SK-N-SH (cell line): ENCODE measurements around the gene PRKCB. TPM values are rescaled to one million over a fixed set of nuclear protein-coding genes. Genes with fewer than 3 reads are reported as not detected.

ENCODE experiments used
- CTCF ChIA-PET: fragments of 300-600, 350-600 bp; formaldehyde crosslinking; extraction: SDS; loops from one replicate; lab custom pipeline; 2021; lab: Yijun Ruan, JAX
- POLR2A ChIA-PET: fragments of 350-600 bp; sonication (Branson Sonifier 250); formaldehyde crosslinking; extraction: SDS; loops from one replicate; lab custom pipeline; 2020; ENCODE audit warnings: antibody characterized with exemption, inconsistent platforms; lab: Yijun Ruan, JAX
- DNase-seq: peaks from one replicate; pipeline ENCODE4 v3.0.0; 2012
- H2AFZ ChIP-seq: fragments of 200-600 bp; sonication (generic); 2 replicates; pipeline ENCODE4 v1.8.1; 2016; ENCODE audit warnings: antibody characterized with exemption, mild to moderate bottlenecking, low read depth
- H3F3A ChIP-seq: fragments of 200-600 bp; sonication (generic); replicated peaks from 2 replicates; pipeline ENCODE3; 2016; ENCODE audit warnings: antibody characterized with exemption, mild to moderate bottlenecking; ENCODE audit not compliant: insufficient read depth
- H3K27ac ChIP-seq, 2 experiments: fragments of 200-500 bp in 1 of 2; fragments of 200-600 bp in 1 of 2; sonication (Bioruptor generic) in 1 of 2; sonication (generic), shearing (Covaris generic) in 1 of 2; 2 replicates each; pipeline versions ENCODE4 v1.5.1 to v1.6.1; 2014 to 2016; ENCODE audit warnings: low read depth in 2 of 2, inconsistent platforms in 1 of 2, low read length in 1 of 2, mild to moderate bottlenecking in 1 of 2, mixed read lengths in 1 of 2
- H3K27me3 ChIP-seq: fragments of 200-600 bp; sonication (generic), shearing (Covaris generic); 2 replicates; pipeline ENCODE4 v1.6.1; 2016; ENCODE audit warnings: mixed run types; ENCODE audit not compliant: insufficient read depth
- H3K36me3 ChIP-seq, 2 experiments: fragments of 200-500 bp in 1 of 2; fragments of 200-600 bp in 1 of 2; sonication (Bioruptor generic) in 1 of 2; sonication (generic) in 1 of 2; replicated peaks in 1 of 2; 2 replicates each; pipeline versions ENCODE3 to v1.5.1; 2014 to 2016; ENCODE audit warnings: low read length in 1 of 2, mild to moderate bottlenecking in 1 of 2; ENCODE audit not compliant: insufficient read depth in 2 of 2, control insufficient read depth in 1 of 2
- H3K4me1 ChIP-seq, 2 experiments: fragments of 200-500 bp in 1 of 2; fragments of 200-600 bp in 1 of 2; sonication (Bioruptor generic) in 1 of 2; sonication (generic), shearing (Covaris generic) in 1 of 2; 2 replicates each; pipeline versions ENCODE4 v1.5.1 to v1.6.1; 2014 to 2016; ENCODE audit warnings: low read depth in 1 of 2, low read length in 1 of 2, mixed run types in 1 of 2; ENCODE audit not compliant: insufficient read depth in 2 of 2, control insufficient read depth in 1 of 2
- H3K4me2 ChIP-seq: fragments of 200-600 bp; sonication (generic), shearing (Covaris generic); 2 replicates; pipeline ENCODE4 v1.6.1; 2017; ENCODE audit warnings: mixed run types
- H3K4me3 ChIP-seq, 2 experiments: fragments of 200-500 bp in 1 of 2; fragments of 200-600 bp in 1 of 2; sonication (Bioruptor generic) in 1 of 2; sonication (generic), shearing (Covaris generic) in 1 of 2; 2 replicates each; pipeline versions ENCODE4 v1.5.1 to v1.8.1; 2014 to 2016; ENCODE audit warnings: low read depth in 2 of 2, inconsistent platforms in 1 of 2, low read length in 1 of 2, mild to moderate bottlenecking in 1 of 2, mixed read lengths in 1 of 2, moderate library complexity in 1 of 2
- H3K79me2 ChIP-seq: fragments of 200-600 bp; sonication (generic); 2 replicates; pipeline ENCODE4 v1.8.1; 2017; ENCODE audit warnings: mild to moderate bottlenecking; ENCODE audit not compliant: insufficient read depth
- H3K9ac ChIP-seq: fragments of 200-600 bp; sonication (generic); 2 replicates; pipeline ENCODE4 v1.6.1; 2017; ENCODE audit warnings: mixed run types
- H3K9me2 ChIP-seq: fragments of 200-600 bp; sonication (generic); 2 replicates; pipeline ENCODE4 v1.6.1; 2017; ENCODE audit warnings: mixed run types
- H3K9me3 ChIP-seq: fragments of 200-600 bp; sonication (generic); 2 replicates; pipeline ENCODE4 v1.6.1; 2017; ENCODE audit warnings: mixed run types, mild to moderate bottlenecking, moderate library complexity
- H4K20me1 ChIP-seq: fragments of 200-600 bp; sonication (generic); 2 replicates; pipeline ENCODE4 v1.6.1; 2017; ENCODE audit warnings: mild to moderate bottlenecking, mixed run types; ENCODE audit not compliant: insufficient read depth
- CHD2 ChIP-seq: fragments of 150-350 bp; IDR thresholded peaks from 2 replicates; pipeline ENCODE4 v1.6.1; 2018; ENCODE audit warnings: low read length; ENCODE audit not compliant: partially characterized antibody
- ELF1 ChIP-seq: IDR thresholded peaks from 2 replicates; pipeline ENCODE4 v1.4.0; 2012
- EZH2phosphoT487 ChIP-seq: fragments of 200-600 bp; sonication (generic); IDR thresholded peaks from 2 replicates; pipeline ENCODE4 v1.6.1; 2017; ENCODE audit warnings: low read depth, mixed run types, mild to moderate bottlenecking, antibody characterized with exemption, moderate library complexity, borderline replicate concordance
- FOXJ3 ChIP-seq: sonication (generic); formaldehyde crosslinking; IDR thresholded peaks from 2 replicates; pipeline ENCODE4 v1.5.1; 2020; ENCODE audit warnings: mild to moderate bottlenecking, missing genetic modification reagents
- FOXM1 ChIP-seq: IDR thresholded peaks from 2 replicates; pipeline ENCODE4 v1.4.0; 2012; ENCODE audit warnings: low read depth, mild to moderate bottlenecking
- GABPA ChIP-seq: IDR thresholded peaks from 2 replicates; pipeline ENCODE4 v1.4.0; 2012; ENCODE audit warnings: low read depth, mild to moderate bottlenecking
- GATA2 ChIP-seq: sonication (generic); formaldehyde crosslinking; IDR thresholded peaks from 2 replicates; pipeline ENCODE4 v1.5.0; 2020; ENCODE audit warnings: mild to moderate bottlenecking, missing genetic modification reagents
- MEF2A ChIP-seq: IDR thresholded peaks from 2 replicates; pipeline ENCODE4 v1.4.0; 2012; ENCODE audit warnings: low read depth, borderline replicate concordance
- NFIC ChIP-seq: IDR thresholded peaks from 2 replicates; pipeline ENCODE4 v1.4.0; 2012; ENCODE audit warnings: borderline replicate concordance
- NRF1 ChIP-seq: IDR thresholded peaks from 2 replicates; pipeline ENCODE4 v1.6.1; 2012; ENCODE audit warnings: low read depth, mild to moderate bottlenecking, low read length
- RAD21 ChIP-seq: IDR thresholded peaks from 2 replicates; pipeline ENCODE4 v1.6.1; 2012; ENCODE audit warnings: mild to moderate bottlenecking, low read length
- RFX5 ChIP-seq: IDR thresholded peaks from 2 replicates; pipeline ENCODE4 v1.6.1; 2012; ENCODE audit warnings: mild to moderate bottlenecking, improper control_type of control experiment, low read length
- RXRA ChIP-seq: IDR thresholded peaks from 2 replicates; pipeline ENCODE4 v1.4.0; 2012; ENCODE audit warnings: low read depth, mild to moderate bottlenecking, borderline replicate concordance
- SMC3 ChIP-seq: IDR thresholded peaks from 2 replicates; pipeline ENCODE4 v1.6.1; 2012; ENCODE audit warnings: low read depth, low read length, improper control_type of control experiment
- TCF12 ChIP-seq: IDR thresholded peaks from 2 replicates; pipeline ENCODE4 v1.4.0; 2012
- TEAD4 ChIP-seq: IDR thresholded peaks from 2 replicates; pipeline ENCODE4 v1.4.0; 2012; ENCODE audit warnings: mild to moderate bottlenecking, borderline replicate concordance; ENCODE audit not compliant: insufficient read depth
- YY1 ChIP-seq: IDR thresholded peaks from 2 replicates; pipeline ENCODE4 v1.4.0; 2012; ENCODE audit warnings: low read depth, mild to moderate bottlenecking
- WGBS: methylation state at CpG from one replicate; pipeline ENCODE4 v1.1.6; 2017; ENCODE audit warnings: low lambda C conversion rate; 5-methylcytosine and 5-hydroxymethylcytosine counted together
- polyA plus RNA-seq, 3 experiments: library from polyadenylated mRNA; depleted of rRNA; stranded (reverse); fragments of >200 nt; gene quantifications; 2 replicates each; pipeline ENCODE4 v1.2.3, GENCODE V29; 2012
- TF ChIP-seq, protein P1 (sequence below): fragments of 200-600 bp; sonication (generic); IDR thresholded peaks from 2 replicates; pipeline ENCODE4 v1.6.1; 2017; ENCODE audit warnings: antibody characterized with exemption, mild to moderate bottlenecking, moderate library complexity
- TF ChIP-seq, protein P2 (sequence below): IDR thresholded peaks from 2 replicates; pipeline ENCODE4 v1.6.1; 2012; ENCODE audit warnings: mild to moderate bottlenecking, low read depth, low read length, moderate library complexity

PRKCB gene
- polyA plus RNA-seq, 1 of the 3 experiments (the other 2 are of a cell fraction), result 0.12 TPM

- TF ChIP-seq, protein P1, sequence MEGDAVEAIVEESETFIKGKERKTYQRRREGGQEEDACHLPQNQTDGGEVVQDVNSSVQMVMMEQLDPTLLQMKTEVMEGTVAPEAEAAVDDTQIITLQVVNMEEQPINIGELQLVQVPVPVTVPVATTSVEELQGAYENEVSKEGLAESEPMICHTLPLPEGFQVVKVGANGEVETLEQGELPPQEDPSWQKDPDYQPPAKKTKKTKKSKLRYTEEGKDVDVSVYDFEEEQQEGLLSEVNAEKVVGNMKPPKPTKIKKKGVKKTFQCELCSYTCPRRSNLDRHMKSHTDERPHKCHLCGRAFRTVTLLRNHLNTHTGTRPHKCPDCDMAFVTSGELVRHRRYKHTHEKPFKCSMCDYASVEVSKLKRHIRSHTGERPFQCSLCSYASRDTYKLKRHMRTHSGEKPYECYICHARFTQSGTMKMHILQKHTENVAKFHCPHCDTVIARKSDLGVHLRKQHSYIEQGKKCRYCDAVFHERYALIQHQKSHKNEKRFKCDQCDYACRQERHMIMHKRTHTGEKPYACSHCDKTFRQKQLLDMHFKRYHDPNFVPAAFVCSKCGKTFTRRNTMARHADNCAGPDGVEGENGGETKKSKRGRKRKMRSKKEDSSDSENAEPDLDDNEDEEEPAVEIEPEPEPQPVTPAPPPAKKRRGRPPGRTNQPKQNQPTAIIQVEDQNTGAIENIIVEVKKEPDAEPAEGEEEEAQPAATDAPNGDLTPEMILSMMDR, result no peak
- TF ChIP-seq NFIC (no peak), SMC3 (no peak), RFX5 (no peak), MEF2A (no peak)
Measured at GRCh38 chr16:24204150-24204665, 368.4 kb downstream of the PRKCB start (continued).

DNA sequence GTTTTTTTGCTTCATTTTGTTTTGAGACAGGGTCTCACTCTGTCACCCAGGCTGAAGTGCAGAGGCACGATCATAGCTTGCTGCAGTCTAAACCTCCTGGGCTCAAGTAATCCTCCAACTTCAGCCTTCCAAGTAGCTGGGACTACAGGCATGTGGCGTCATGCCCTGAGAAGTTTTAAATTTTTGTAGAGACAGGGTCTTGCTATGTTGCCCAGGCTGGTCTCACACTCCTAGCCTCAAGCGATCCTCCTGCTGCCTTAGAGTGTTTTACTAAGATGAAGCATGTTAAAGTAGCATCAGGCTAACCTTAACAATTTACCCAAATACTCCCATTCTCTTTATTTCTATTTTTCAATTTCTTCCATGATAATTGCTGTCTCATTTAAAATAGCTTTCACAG is 371.1 kb downstream of the PRKCB start:
- no peak overlapping the region for H3K4me2 ChIP-seq
- 11% methylated on average over 3 of the region's 3 CpGs for WGBS
- POLR2A ChIA-PET, result no interaction called here
- no peak overlapping the region for H3K4me3 ChIP-seq
- no peaks in the 10 kb centered on the region for H3K27me3 ChIP-seq
- no peak overlapping the region for H3K9ac ChIP-seq
- no peaks in the 10 kb centered on the region for H3K79me2 ChIP-seq
- H3K9me3 ChIP-seq, result no peaks in the 10 kb centered on the region
- DNase-seq, result no peak
- TF ChIP-seq GABPA (no peak), FOXM1 (no peak), EZH2phosphoT487 (no peak), GATA2 (no peak), TCF12 (no peak), YY1 (no peak), NRF1 (no peak), ELF1 (no peak), NFIC (no peak), RAD21 (no peak), RXRA (no peak), TEAD4 (no peak), FOXJ3 (CRISPR knock-in tag) (no peak), CHD2 (no peak)
- TF ChIP-seq, protein P2, sequence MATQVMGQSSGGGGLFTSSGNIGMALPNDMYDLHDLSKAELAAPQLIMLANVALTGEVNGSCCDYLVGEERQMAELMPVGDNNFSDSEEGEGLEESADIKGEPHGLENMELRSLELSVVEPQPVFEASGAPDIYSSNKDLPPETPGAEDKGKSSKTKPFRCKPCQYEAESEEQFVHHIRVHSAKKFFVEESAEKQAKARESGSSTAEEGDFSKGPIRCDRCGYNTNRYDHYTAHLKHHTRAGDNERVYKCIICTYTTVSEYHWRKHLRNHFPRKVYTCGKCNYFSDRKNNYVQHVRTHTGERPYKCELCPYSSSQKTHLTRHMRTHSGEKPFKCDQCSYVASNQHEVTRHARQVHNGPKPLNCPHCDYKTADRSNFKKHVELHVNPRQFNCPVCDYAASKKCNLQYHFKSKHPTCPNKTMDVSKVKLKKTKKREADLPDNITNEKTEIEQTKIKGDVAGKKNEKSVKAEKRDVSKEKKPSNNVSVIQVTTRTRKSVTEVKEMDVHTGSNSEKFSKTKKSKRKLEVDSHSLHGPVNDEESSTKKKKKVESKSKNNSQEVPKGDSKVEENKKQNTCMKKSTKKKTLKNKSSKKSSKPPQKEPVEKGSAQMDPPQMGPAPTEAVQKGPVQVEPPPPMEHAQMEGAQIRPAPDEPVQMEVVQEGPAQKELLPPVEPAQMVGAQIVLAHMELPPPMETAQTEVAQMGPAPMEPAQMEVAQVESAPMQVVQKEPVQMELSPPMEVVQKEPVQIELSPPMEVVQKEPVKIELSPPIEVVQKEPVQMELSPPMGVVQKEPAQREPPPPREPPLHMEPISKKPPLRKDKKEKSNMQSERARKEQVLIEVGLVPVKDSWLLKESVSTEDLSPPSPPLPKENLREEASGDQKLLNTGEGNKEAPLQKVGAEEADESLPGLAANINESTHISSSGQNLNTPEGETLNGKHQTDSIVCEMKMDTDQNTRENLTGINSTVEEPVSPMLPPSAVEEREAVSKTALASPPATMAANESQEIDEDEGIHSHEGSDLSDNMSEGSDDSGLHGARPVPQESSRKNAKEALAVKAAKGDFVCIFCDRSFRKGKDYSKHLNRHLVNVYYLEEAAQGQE, result no peak
- TF ChIP-seq, all 33 proteins: peak for 0
- no peaks in the 10 kb centered on the region for H3F3A ChIP-seq
- H2AFZ ChIP-seq, result no peak overlapping the region
- H3K9me2 ChIP-seq, result no peaks in the 10 kb centered on the region
- CTCF ChIA-PET, result interaction anchor here (1.2 to 2.0 kb wide), 3 partner anchors 19 to 161 kb away, joined by 3 to 9 read pairs (median 5); no protein-coding TSS in a partner anchor
- H3K27ac ChIP-seq, result no peak overlapping the region
- H4K20me1 ChIP-seq, result no peaks in the 10 kb centered on the region
- no peaks in the 10 kb centered on the region for H3K36me3 ChIP-seq
- peaks cover 0 to 8% of the 10 kb centered on the region in 2 experiments; a peak in 1 of 4 replicates for H3K4me1 ChIP-seq
